IPS DF 4.7 (cell line): ENCODE results near the gene C2orf81.
"Not testable (repeated sequence)": the region's sequence is repeated elsewhere in the genome, so short reads cannot be mapped to it uniquely, and the experiment has no call there.

ENCODE experiments used
- DNase-seq: peaks from one replicate; pipeline ENCODE4 v3.0.0-alpha.2; 2013; ENCODE audit warnings: low spot score; ENCODE audit errors: extremely low read depth

C2orf81 gene

DNA sequence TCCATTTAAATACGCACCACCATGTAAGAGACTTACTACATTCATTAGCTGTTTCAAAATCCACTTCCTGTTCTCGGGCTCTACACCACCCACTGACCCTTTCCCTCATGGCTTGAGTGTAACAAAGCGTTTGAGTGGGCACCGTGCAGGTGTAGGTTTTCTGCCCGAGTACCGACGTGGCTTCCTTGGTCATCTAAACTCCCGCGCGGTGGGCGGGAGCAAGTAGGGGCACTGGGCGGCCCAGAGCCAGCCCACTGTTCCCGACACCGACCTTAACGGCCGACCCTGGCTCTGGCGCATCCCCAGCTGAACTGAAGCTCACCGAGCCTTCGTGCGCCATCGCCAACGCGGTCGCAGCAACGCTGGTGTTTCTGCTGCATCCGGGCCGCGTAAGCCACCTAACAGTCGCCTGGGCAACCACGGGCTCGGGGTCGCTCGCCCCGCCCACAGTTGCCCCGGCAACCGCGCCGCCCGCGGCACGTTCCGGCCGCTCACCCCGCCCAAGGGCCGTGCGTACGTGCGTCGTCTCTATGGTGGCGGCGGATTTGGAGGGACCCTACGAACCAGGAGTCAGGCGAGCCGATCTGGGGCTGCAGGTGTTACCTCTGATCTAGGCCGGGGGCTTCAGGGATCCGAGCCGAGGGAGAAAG lies at the start of gene C2orf81, which contains the start of gene WDR54:
Gene C2orf81 (minus strand): TSS at position 399 of the 650 bp plus-strand sequence. CDS start 59 bp downstream, at position 340.
Gene WDR54 (plus strand): TSS at position 510 of the 650 bp plus-strand sequence. CDS start 424 bp downstream, outside the sequence.
- no peak for DNase-seq

DNA sequence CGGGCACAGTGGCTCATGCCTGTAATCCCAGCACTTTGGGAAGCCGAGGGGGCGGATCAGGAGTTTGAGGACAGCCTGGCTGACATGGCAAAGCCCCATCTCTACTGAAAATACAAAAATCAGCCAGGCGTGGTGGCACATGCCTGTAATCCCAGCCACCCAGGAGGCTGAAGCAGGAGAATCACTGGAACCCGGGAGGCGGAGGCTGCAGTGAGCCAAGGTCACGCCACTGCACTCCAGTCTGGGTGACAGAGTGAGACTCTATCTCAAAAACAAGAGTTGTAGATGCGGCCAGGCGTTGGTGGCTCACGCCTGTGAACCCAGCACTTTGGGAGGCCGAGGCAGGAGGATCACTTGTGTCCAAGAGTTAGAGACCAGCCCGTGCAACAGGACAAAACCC lies 49.3 kb upstream of the C2orf81 start:
- DNase-seq = not testable (repeated sequence)

DNA sequence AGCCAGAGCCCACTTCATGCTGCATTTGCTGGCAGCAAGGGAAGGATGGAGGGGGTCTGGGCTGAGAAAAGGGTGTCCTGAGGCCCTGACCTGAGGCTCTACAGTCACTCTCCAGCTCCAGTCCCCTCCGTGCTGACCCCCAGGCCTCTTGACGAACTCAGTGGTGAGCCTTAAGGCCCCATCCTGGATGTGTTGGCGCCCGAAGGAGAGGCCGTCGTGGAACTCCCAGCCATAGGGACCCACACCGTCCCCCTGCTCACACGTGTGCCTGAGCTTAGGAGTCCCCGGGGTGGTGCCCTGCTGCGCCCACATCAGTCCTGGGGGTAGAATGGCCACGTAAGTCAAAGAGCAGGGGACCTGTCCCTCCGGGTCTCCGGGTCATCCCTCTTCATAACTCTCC lies 43.0 kb upstream of the C2orf81 start:
- no peak for DNase-seq

DNA sequence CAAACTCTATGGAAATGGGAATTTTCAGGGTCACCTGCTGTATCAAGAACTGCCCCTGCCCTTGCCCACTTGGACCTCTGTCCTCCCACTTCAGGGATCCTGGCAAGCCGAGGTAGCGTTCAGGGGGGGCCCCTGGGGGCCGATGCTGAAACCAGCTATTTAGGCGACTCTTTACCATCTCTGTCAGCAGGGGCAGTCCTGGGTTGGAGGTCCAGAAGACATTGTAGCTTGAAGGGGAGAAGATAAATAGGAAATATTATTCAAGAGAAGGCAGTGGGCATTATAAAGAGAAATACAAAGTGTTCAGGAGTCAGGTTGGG lies 41.3 kb upstream of the C2orf81 start:
- no peak for DNase-seq

DNA sequence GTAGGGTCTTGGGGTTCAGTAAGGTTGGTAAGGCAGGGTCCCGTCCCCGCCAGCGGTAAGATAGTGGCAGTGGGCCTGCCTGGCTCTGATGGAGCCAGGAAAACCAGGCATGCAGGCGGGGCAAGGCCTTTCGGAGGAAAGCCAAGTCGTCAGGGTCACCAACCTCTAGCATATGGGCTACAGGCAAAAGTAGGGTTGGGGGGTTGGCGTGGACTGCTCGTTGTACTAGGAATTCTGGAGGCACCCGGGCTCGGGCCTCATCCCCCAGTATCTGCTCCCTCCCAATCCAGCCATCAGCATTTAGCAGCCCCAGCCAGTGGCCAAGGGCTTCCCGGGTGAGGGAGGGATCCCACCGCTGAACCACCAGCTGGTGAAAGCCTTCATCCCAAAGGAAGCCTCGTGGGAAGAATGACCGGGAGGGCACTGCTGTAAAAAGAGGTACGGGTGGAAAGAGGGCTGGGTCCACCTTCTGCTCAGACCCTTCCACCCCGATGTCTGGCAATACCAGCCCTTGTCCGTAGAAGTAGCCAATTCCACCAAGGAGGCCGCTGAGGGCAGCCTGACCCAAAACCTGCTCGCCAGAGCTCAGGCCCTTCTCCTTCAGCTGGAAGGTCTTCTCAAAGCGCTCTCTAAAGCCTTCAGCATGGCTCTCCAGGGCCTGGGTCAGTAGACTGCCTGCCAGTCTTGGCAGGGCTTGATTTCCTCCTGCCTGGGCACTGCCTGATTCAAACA lies 40.8 kb upstream of the C2orf81 start:
- DNase-seq = no peak

DNA sequence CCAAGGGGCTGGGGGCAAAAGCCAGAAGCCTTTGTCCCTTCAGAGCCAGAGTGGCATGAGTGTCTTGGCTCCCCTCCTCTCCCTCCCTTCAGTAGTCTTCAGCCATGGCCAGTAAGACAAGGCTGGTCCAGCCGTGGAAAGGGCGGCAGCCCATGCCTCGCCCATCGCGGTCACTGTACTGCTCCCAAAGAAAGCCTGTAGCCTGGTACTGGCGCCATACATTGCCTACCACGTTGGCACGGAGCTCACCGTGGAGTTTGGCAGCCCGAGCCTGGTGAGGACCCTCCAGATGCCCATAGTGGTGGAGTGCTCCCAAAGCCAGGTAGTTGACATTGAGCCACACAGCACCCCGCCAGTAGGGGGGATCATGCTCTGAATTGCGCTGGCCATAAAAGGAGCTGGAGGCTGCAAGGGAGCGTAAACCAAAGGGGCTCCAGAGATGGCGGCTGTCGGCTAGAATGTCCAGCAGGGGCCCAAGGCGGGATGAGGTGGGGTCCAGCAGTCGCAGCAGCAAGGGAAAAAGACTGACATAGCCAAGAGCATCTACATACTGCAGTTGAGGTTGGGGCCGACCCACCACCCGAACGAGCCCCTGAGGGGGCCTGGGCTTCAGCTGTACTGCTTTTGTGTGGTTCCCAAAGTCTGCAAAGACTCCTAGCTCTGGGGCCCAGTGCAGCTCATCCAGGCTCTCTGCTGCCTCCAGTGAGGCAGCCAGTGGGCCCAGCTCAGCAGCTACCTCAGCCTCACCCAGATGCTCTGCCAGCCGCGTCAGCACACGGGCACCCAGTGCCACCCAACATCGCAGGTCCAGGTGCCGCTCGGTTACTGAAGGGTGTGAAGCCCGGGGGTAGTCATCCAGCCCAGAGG lies 40.0 kb upstream of the C2orf81 start:
- no peak for DNase-seq

DNA sequence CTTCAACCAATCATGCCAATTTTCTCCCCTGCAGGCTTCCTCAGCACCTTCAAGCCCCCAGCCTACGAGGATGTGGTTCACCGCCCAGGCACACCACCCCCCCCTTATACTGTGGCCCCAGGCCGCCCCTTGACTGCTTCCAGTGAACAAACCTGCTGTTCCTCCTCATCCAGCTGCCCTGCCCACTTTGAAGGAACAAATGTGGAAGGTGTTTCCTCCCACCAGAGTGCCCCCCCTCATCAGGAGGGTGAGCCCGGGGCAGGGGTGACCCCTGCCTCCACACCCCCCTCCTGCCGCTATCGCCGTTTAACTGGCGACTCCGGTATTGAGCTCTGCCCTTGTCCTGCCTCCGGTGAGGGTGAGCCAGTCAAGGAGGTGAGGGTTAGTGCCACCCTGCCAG lies 38.8 kb upstream of the C2orf81 start:
- DNase-seq = not testable (repeated sequence)

DNA sequence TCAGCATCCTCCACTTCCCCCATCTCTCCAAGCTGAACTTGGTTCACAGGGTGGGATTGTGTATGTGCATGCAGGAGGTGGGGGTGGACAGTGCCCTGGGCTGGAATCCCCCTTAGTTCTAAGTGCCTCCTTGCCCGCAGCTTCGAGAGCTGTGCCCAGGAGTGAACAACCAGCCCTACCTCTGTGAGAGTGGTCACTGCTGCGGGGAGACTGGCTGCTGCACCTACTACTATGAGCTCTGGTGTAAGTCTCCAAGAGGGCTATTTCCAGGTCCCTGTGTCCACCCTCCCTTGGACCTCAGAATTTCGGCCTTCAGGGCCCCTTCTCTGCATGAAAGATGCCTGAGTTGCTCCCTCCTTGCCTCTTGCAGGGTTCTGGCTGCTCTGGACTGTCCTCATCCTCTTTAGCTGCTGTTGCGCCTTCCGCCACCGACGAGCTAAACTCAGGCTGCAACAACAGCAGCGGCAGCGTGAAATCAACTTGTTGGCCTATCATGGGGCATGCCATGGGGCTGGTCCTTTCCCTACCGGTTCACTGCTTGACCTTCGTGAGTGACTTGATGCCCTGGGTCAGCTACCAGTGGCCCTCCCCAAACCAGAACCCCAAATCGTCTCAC lies 38.2 kb upstream of the C2orf81 start:
- not testable (repeated sequence) for DNase-seq

DNA sequence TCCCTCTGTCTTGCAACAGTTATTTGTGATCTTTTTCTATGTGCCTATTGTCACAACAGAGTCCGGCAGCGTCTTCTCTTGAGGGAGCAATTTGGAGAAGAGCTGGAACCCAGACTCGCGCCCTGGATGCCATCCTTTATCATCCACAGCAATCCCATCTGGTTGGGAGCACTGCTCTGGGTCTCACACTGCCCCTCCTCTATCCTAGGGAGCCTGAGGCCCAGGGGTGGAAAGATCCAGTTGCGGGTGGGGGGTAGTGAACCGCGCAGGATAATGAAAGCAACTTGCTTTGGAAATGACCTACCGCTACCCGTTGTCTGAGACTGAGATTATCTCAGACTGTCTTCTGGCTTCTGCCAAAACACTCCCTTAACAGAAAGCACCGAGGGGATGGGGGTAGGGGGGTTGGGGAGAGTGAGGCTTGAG lies 37.5 kb upstream of the C2orf81 start:
- DNase-seq = no peak

DNA sequence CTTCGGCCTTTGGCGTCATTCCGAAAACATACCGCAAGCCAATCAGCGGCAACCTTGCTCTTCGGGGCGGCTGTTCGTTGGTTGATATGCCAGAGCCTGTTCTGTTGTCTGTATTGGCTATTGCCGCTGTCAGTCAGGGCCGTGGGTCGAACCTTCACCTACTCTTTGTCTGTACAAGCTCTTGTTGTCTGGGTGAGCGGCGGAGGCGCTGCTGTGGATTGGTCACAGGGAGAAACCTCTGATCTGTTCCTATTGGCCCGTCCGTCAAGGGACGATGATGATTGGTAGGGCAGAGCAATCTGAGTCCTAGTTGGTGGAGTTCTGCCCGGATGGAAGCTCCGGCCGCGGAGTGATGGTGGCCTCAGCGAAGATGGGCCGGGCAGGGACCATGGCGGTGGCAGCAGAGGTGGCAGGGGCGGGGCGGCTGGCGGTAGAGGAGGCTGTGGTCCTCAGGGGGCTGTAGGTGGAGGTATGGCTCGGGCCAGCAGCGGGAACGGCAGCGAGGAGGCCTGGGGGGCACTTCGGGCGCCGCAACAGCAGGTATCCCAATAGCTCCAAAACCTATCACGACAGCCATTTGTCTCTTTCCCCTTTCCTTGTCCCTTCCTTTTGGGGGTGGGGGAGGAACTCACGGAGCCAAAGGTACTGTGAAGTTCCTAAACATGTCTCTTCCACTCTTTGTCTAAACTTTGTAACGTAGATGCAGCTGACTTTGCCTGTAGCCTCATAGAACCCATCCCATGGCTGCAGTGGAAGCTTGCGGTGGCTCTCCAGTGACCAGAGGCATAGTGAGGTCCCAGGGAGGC lies 36.9 kb upstream of the C2orf81 start, which contains the start of gene WBP1:
Gene WBP1 (plus strand): TSS at position 307 of the 806 bp plus-strand sequence. CDS start 165 bp downstream, at position 472.
- peak; percentile 100 for DNase-seq

DNA sequence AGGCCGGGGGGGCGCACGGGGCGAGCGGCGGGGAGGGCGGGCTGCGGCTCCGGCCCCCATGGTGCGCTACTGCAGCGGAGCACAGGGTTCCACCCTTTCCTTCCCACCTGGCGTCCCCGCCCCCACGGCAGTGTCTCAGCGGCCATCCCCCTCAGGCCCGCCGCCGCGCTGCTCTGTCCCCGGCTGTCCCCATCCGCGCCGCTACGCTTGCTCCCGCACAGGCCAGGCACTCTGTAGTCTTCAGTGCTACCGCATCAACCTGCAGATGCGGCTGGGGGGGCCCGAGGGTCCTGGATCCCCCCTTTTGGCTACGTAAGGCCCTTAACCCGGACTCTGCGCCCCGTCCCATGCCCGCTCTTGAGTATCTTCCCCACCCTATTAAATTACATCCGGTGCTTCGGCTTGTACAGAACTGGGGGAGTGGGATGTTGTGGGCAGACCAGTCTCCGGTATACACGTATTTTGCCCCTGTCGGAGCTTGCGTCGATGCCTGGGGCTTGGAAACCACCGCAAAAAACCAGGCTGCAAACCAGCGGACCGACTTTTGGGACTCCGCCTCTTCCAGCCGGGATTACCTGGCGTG lies 36.2 kb upstream of the C2orf81 start:
- no peak for DNase-seq

DNA sequence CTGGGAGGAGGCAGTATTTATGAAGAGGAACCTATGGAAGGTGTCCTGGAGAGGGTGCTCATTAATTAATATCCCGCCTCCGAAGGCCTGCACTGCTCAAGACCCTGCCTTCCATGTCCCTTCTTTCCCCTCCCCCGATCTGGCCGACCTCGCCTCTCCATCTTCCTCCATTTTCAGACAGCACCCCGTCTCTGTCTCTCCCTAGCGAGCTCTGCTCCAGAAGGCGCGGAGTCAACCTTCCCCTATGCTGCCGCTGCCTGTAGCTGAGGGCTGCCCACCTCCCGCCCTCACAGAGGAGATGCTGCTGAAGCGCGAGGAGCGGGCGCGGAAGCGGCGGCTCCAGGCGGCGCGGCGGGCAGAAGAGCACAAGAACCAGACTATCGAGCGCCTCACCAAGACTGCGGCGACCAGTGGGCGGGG lies 35.7 kb upstream of the C2orf81 start:
- no peak for DNase-seq

DNA sequence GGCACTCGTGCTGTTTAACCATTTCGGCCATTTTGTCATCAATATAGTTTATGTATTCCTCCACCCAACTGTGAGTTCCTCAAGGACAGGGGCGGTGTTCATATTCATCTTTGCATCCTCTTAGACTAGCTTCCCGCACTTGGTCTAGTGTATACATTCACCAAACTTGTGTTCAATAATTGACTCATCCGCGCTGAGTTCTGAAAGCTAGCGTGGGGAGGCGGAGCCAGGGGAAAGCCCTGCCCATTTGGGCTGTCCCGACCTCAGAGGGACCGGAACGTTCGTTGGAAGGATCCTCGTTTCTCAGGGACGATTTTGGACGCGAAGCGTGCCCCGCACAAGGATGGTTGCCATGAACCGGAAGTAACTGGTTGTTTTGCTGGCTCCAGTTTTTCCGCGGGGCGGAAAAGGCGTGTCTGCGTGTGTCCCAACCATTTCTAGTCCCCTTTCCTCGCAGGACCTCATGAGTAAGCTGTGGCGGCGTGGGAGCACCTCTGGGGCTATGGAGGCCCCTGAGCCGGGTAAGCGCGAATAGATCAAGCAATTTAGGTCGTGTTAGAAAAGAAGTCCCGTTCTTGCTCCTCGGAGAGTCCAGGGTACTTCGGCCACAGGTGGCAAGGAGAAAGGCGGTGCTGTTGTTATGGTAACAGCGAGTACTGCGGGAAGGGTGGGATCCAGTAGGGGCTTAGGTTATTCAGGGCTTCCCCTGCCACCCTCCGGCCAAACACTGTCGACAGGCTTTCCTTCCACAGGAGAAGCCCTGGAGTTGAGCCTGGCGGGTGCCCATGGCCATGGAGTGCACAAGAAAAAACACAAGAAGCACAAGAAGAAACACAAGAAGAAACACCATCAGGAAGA lies 33.5 kb upstream of the C2orf81 start, which contains the start of gene INO80B:
Gene INO80B (plus strand): TSS at position 434 of the 858 bp plus-strand sequence. CDS start 30 bp downstream, at position 464.
- no peak for DNase-seq

DNA sequence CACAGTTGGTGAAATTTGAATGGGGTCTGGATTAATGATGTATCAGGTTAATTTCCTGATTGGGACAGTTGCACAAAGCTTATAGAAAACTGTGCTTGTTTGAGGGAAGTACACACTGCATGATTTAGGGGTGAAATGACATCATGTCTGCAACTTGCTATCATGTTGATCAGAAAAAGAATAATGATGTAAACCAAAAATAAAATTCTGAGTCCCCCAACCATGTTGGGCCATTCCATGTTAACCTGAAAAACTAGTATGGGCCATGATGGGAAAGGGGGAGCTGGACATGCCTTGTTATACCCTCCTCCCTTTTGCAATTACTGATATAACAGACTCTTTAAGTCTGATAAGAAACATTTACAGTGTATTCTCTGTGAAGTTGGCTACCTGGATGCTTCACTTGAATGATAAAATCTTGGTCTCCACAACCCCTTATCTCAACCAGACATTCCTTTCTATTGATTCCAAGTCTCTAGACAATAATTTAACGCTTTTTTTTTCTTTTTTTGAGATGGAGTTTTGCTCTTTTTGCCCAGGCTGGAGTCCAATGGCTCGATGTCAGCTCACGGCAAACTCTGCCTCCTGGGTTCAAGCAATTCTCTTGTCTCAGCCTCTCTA lies 29.3 kb upstream of the C2orf81 start:
- DNase-seq = no peak

DNA sequence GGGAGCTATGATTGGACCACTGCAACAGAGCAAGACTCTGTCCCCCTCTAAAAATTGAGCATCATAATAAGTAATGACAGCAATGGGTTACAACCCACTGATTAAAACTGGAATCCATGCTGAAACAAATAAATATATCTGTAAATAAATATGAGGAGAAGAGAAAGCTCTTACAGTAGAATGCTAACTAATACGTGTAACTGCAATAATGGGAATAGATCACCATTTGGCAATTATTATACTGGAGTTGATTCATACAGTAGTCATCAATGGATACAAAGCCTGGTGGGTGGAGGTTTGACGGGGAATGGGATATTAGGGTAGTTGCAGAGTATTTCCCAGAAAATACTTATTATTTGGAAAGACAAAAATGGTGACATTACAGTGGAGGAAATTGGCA lies 27.4 kb upstream of the C2orf81 start:
- no peak for DNase-seq

DNA sequence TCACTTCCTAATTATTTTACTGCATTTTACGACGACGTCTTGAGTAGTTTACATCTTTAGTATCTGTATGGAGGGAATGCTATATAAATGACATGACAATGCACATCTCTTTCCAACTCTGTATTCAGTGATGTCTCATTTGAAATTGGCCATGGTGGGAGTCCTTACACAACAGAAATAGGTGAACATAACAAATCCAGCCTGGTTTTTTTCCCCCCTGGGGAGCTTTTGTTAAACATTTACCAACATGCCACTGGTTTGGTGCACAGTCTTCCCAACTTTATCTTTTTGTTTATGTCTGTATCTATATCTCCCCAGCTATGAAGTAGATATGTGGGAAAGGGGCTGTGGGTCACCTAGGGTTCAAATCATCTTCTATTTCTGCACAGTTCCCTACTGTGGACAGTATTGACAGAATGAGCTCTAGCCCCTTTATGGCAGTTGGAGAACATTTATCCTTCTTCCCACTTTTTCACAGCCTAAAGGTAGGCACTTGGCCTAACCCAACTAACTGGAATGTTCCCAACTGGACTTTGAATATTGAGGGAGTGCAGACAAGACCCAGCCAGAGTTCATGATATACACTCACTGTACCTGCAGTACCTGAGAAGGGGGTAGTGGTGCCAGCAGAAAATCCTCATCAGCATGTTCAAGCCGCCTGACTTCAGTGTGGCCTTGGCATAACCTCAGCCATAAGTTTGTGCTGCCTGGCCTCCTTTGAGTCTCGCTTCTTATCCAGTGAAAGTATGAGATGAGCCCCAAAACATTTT lies 26.0 kb upstream of the C2orf81 start:
- DNase-seq = no peak

DNA sequence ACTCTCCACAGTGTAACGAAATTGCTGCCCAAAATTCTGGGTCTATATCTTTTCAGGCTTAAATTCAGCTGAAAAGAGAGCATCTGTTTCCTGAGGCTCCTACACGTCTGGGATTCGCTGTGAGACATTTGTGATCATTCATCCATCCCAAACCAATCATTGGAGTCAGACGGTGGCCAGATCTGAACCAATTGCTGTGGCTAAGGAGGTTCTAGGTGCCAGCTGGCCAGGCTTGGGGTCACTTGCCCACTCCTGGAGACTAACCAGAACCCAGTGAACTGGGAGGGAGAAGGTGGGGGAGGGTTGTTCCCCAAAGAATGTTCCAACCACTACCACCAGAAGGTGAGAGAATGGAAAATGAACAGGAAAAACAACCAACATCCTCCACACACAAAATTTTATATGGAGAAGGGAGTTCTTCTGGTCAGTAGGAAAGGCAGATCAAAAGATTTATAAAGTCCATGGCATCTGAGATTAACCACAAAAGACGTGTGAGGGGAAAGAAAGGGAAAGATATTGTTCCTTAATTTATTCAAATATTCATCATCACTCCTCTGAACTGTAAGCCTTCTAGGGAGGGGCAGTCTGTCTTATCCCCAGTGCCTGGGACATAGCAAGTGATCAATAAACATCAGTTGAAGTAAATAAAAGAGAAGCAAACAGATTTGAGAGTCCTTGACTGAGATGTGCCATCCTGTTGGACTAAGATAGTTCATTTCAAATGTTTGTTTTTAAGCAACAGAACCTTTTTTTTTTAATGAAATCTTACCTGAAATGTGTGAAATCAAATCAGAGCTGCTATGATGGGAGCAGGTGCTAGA lies 23.3 kb upstream of the C2orf81 start:
- DNase-seq = no peak
